Sigmoid colon (tissue), 7 donors: Measurements from ENCODE around the gene PLA2G15. TPM values are rescaled to one million over a fixed set of nuclear protein-coding genes. Genes with fewer than 3 reads are reported as not detected.

Experiments
- DNase-seq: peaks from one replicate; pipeline ENCODE4 v3.0.0-alpha.2; 2019
- H3K27ac ChIP-seq, 4 donors: fragments of 200-600 bp; sonication (generic); one replicate each; pipeline ENCODE4 v1.5.1; 2016 to 2019; ENCODE audit warnings: mild to moderate bottlenecking in 1 of 4
- H3K27me3 ChIP-seq, 3 donors: fragments of 200-600 bp; sonication (generic); one replicate each; pipeline ENCODE4 v1.5.1; 2019; ENCODE audit warnings: mild to moderate bottlenecking in 1 of 3
- H3K36me3 ChIP-seq, 4 donors: fragments of 200-600 bp; sonication (generic); one replicate each; pipeline ENCODE4 v1.5.1; 2016 to 2019
- H3K4me1 ChIP-seq, 4 donors: fragments of 200-600 bp; sonication (generic); one replicate each; pipeline ENCODE4 v1.5.1; 2017 to 2019
- H3K4me3 ChIP-seq, 4 donors: fragments of 200-600 bp; sonication (generic); one replicate each; pipeline ENCODE4 v1.5.1; 2017 to 2019; ENCODE audit warnings: mild to moderate bottlenecking in 2 of 4, moderate library complexity in 1 of 4
- H3K9me3 ChIP-seq, 4 donors: fragments of 200-600 bp in 3 of 4; sonication (generic) in 3 of 4; one replicate each; pipeline versions ENCODE4 v1.5.1 to v1.6.1; 2013 to 2019
- CTCF ChIP-seq, 4 experiments: fragments of 450-650 bp in 3 of 4; fragments of 200-600 bp in 1 of 4; IDR thresholded peaks; one replicate each; pipeline ENCODE4 v1.5.1; 2016 to 2019; ENCODE audit warnings: antibody characterized with exemption in 4 of 4, mild to moderate bottlenecking in 3 of 4, moderate library complexity in 2 of 4
- EP300 ChIP-seq, 4 donors: sonication (generic); formaldehyde crosslinking; IDR thresholded peaks; one replicate each; pipeline ENCODE4 v1.6.1; 2017; ENCODE audit warnings: antibody characterized with exemption in 4 of 4
- POLR2A ChIP-seq, 2 donors: fragments of 450-650 bp; IDR thresholded peaks; one replicate each; pipeline ENCODE4 v1.6.1; 2016; ENCODE audit warnings: antibody characterized with exemption in 2 of 2, mild to moderate bottlenecking in 2 of 2, moderate library complexity in 2 of 2
- POLR2AphosphoS5 ChIP-seq, 4 donors: sonication (generic); formaldehyde crosslinking; IDR thresholded peaks; one replicate each; pipeline ENCODE4 v1.6.1; 2017; ENCODE audit warnings: antibody characterized with exemption in 4 of 4
- WGBS, 2 donors: extraction: QIAGEN DNeasy Blood & Tissue Kit; methylation state at CpG; one replicate each; pipeline ENCODE4 v1.1.7; 2013; 5-methylcytosine and 5-hydroxymethylcytosine counted together
- intact Hi-C: fragments of 100-400 bp; cut with DNase I; formaldehyde crosslinking; loops from one replicate; pipeline ENCODE4 v1.15.1; 2023
- polyA plus RNA-seq, 3 donors: library from polyadenylated mRNA; stranded (reverse); fragments of 200-250 nt; gene quantifications; one replicate each; pipeline ENCODE4 v1.2.3, GENCODE V29; 2013
- total RNA-seq, 4 donors: library from RNA; depleted of rRNA; stranded (reverse); fragments of >200 nt; gene quantifications; one replicate each; pipeline ENCODE4 v1.1.0, GENCODE V29; 2016
- donor health status: healthy with polysubstance abuse.
- donor health status: Bipolar disorder and iron deficiency.
- donor health status: healthy.

Gene PLA2G15
- total and polyA plus RNA-seq, 7 donors: 4.2 to 15.7 (median 10.2) TPM

- TF ChIP-seq CTCF (IDR thresholded peaks at IDR 0.05): no peak
- TF ChIP-seq EP300 (IDR thresholded peaks at IDR 0.05): no peak
- TF ChIP-seq POLR2A (IDR thresholded peaks at IDR 0.05): no peak
- no peak for TF ChIP-seq POLR2AphosphoS5 (IDR thresholded peaks at IDR 0.05)
- Histone ChIP-seq H3K4me1 (peaks cover 0 to 47% (median 25%) of the 10 kb centered on the region in 4 donors), H3K4me3 (no peak overlapping the region), H3K36me3 (peaks cover 19 to 74% (median 30%) of the 10 kb centered on the region in 4 donors), H3K27ac (peak overlapping the region in 2 of 4 donors; percentile 17 to 87), H3K9me3 (no peaks in the 10 kb centered on the region), H3K27me3 (no peaks in the 10 kb centered on the region)
- DNase-seq: no peak
- 93 to 95% methylated on average over 18 of the region's 18 CpGs for WGBS, 2 donors
- intact Hi-C loops: no loop called here
Observed at GRCh38 chr16:68255712-68256111, 10.5 kb downstream of the PLA2G15 start.

GRCh38 chr16:68257251-68257905 lies 12.2 kb downstream of the PLA2G15 start:
- WGBS, 2 donors: 36 to 46% methylated on average over 6 of the region's 6 CpGs
- Histone ChIP-seq H3K27me3 (no peaks in the 10 kb centered on the region), H3K4me1 (peaks cover 0 to 46% (median 25%) of the 10 kb centered on the region in 4 donors), H3K9me3 (no peaks in the 10 kb centered on the region), H3K36me3 (peaks cover 19 to 65% (median 26%) of the 10 kb centered on the region in 4 donors), H3K27ac (peak overlapping the region; percentile 71 to 91 (median 88)), H3K4me3 (no peak overlapping the region)
- no peak for TF ChIP-seq CTCF (IDR thresholded peaks at IDR 0.05)
- TF ChIP-seq POLR2A (IDR thresholded peaks at IDR 0.05): no peak
- no peak for TF ChIP-seq POLR2AphosphoS5 (IDR thresholded peaks at IDR 0.05)
- TF ChIP-seq EP300 (IDR thresholded peaks at IDR 0.05): no peak
- intact Hi-C loops: no loop called here
- no peak for DNase-seq

GRCh38 chr16:68257906-68258800 lies 13.0 kb downstream of the PLA2G15 start:
- H3K4me1 ChIP-seq: peaks cover 0 to 38% (median 21%) of the 10 kb centered on the region in 4 donors
- H3K27ac ChIP-seq: peak overlapping the region; percentile 71 to 91 (median 88)
- DNase-seq: peak; percentile 93
- TF ChIP-seq EP300 (IDR thresholded peaks at IDR 0.05) (peak in 2 of 4 donors; percentile 38 to 70), POLR2A (IDR thresholded peaks at IDR 0.05) (no peak), CTCF (IDR thresholded peaks at IDR 0.05) (no peak), POLR2AphosphoS5 (IDR thresholded peaks at IDR 0.05) (peak; percentile 47 to 67 (median 60))
- H3K27me3 ChIP-seq: no peaks in the 10 kb centered on the region
- intact Hi-C loops: no loop called here
- peaks cover 19 to 58% (median 25%) of the 10 kb centered on the region in 4 donors for H3K36me3 ChIP-seq
- H3K4me3 ChIP-seq: no peak overlapping the region
- 31 to 50% methylated on average over 13 of the region's 13 CpGs for WGBS, 2 donors
- no peaks in the 10 kb centered on the region for H3K9me3 ChIP-seq

- 92 to 95% methylated on average over 27 of the region's 27 CpGs for WGBS, 2 donors
- DNase-seq: no peak
- TF ChIP-seq CTCF (IDR thresholded peaks at IDR 0.05) (no peak), EP300 (IDR thresholded peaks at IDR 0.05) (no peak), POLR2A (IDR thresholded peaks at IDR 0.05) (no peak), POLR2AphosphoS5 (IDR thresholded peaks at IDR 0.05) (no peak)
- Histone ChIP-seq H3K36me3 (peaks cover 19 to 49% (median 25%) of the 10 kb centered on the region in 4 donors), H3K27me3 (no peaks in the 10 kb centered on the region), H3K4me3 (no peak overlapping the region), H3K9me3 (no peaks in the 10 kb centered on the region), H3K27ac (peak overlapping the region in 3 of 4 donors; percentile 87 to 91 (median 88)), H3K4me1 (peaks cover 0 to 45% (median 27%) of the 10 kb centered on the region in 4 donors)
- intact Hi-C loops: no loop called here
Observed at GRCh38 chr16:68259007-68259825, 14.0 kb downstream of the PLA2G15 start.
